C4-2B (cell line): Measurements from ENCODE around the gene HIVEP2.

ENCODE experiments used
- ZFX ChIP-seq: fragments of 450-650 bp; IDR thresholded peaks from 2 replicates; pipeline ENCODE4 v1.6.1; 2017
- TF ChIP-seq, protein P1 (sequence below): fragments of 450-650 bp; conservative IDR thresholded peaks from 2 replicates; pipeline ENCODE4 v1.5.1; 2017; ENCODE audit warnings: mild to moderate bottlenecking

DNA sequence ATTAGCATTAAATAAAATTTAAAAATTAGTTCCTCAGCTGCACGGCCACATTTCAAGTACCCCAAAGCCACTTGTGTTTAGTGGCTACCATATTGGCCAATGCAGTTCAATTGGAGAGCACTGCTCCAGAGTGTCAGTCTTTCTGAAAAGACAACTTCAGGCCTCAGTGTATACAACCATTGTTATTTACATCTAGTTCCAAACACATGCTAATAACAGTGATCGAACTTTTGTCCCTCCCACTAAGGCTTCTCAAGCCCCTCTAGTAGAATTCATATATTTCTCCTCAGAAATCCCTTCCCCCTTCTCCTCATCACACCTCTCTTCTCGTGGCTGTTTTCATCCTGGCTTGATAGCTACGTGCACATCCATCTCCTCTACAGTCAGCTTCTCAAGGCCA, 32.9 kb downstream of the HIVEP2 start:
- TF ChIP-seq, protein P1, sequence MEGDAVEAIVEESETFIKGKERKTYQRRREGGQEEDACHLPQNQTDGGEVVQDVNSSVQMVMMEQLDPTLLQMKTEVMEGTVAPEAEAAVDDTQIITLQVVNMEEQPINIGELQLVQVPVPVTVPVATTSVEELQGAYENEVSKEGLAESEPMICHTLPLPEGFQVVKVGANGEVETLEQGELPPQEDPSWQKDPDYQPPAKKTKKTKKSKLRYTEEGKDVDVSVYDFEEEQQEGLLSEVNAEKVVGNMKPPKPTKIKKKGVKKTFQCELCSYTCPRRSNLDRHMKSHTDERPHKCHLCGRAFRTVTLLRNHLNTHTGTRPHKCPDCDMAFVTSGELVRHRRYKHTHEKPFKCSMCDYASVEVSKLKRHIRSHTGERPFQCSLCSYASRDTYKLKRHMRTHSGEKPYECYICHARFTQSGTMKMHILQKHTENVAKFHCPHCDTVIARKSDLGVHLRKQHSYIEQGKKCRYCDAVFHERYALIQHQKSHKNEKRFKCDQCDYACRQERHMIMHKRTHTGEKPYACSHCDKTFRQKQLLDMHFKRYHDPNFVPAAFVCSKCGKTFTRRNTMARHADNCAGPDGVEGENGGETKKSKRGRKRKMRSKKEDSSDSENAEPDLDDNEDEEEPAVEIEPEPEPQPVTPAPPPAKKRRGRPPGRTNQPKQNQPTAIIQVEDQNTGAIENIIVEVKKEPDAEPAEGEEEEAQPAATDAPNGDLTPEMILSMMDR = no peak
- no peak for TF ChIP-seq ZFX
